Activated CD8-positive, alpha-beta memory T cell treated with anti-CD3 and anti-CD28 coated beads for 4 hours (primary cell): Measurements from ENCODE around the gene CNTLN.
"Not testable (repeated sequence)": the region's sequence is repeated elsewhere in the genome, so short reads cannot be mapped to it uniquely, and the experiment has no call there.

Experiments
- DNase-seq, 2 donors: peaks; one replicate each; pipeline ENCODE4 v3.0.0-alpha.2; 2020; ENCODE audit warnings: low read depth in 2 of 2

The CNTLN gene

GRCh38 chr9:17509701-17510100 lies 374.9 kb downstream of the CNTLN start:
- DNase-seq = no peak

GRCh38 chr9:17519761-17520160 lies 384.9 kb downstream of the CNTLN start:
- no peak for DNase-seq

- DNase-seq = no peak
Measured at GRCh38 chr9:17520268-17521064, 385.6 kb downstream of the CNTLN start.

GRCh38 chr9:17521100-17521855 lies 386.4 kb downstream of the CNTLN start:
- DNase-seq = no peak

- DNase-seq = not testable (repeated sequence)
Measured at GRCh38 chr9:17526726-17527125, 391.9 kb downstream of the CNTLN start.

DNA sequence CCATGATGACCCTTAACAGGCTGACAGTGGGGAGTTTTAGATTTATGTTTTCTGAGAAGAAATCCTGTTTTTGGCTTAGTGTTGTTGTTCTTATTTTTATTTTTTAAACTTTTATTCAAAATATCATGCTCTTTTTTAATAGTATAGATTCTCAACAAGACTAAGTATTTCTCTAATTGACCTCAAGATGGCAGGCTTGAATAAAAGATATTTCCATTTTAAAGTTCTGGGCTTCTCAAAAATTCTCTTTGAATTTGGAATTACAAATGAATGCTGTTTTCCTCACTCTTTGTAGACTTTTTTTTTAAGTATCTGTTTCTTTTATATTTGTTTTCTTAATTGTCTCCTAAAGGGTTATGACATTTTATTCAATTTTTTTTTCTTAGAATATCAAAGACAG lies 394.0 kb downstream of the CNTLN start:
- no peak for DNase-seq

- no peak for DNase-seq
Measured at GRCh38 chr9:17531642-17532254, 396.9 kb downstream of the CNTLN start.

DNA sequence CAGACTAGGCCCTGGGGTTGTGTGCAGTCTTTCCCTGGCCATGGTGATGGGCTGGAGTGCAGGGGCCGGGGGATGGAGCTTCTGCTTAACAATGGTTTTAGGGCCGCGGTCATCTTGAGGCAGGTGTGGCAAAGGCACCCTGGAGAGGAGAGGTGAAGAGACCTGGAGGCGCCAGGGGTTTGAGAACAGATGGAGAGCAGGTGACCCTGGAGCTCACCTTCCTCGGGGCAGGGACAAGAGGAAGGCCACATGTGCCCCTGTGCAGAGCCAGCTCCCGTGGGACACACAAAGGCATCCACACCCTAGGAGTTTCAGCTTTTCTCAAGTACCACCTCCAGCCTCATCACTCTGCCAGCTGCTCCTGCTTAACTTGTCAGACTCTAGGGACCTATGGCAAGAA lies 397.6 kb downstream of the CNTLN start:
- no peak for DNase-seq

DNA sequence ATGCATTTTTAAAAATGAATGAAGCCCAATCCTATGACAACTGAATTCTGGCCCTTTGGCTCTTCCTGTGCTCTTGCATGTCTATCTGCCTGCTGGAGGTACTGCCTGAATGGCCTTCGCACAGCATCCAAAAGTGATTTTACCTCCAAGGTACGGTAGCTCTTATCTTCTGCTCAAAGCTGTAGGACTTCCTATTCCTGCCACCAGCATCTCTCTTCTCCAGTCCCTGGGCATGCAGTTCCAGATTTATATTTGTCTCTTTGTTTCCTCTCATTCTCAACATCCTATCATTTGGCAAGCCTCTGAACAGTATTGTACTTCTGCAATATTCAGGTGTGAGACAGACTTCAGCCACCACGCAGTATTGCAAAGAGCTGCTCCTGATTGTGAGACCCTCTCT lies 400.3 kb downstream of the CNTLN start:
- no peak for DNase-seq

- no peak for DNase-seq
Measured at GRCh38 chr9:17536027-17536426, 401.2 kb downstream of the CNTLN start.

GRCh38 chr9:17551023-17551422 lies 416.2 kb downstream of the CNTLN start:
- no peak for DNase-seq
